ENCODE measurements around the gene SLC8A2. TPM values are rescaled to one million over a fixed set of nuclear protein-coding genes. Genes with fewer than 3 reads are reported as not detected.

The SLC8A2 gene
- total and polyA plus RNA-seq, 2 of the 8 experiments (the other 6 are each of a cell fraction or from before 2014, with no cell fraction given), result 7.3 to 12.4 TPM

- no peaks in the 10 kb centered on the region for H3K79me2 ChIP-seq (ENCODE audit: control insufficient read depth in 1 of 2, insufficient read depth in 2 of 2, low read length in 2 of 2)
- no peak overlapping the region for H4K91ac ChIP-seq (replicated peaks; ENCODE audit: insufficient read length, low read length)
- H3K9ac ChIP-seq (replicated peaks in 1 of 4; ENCODE audit: extremely low read depth in 1 of 4, low read depth in 3 of 4, low read length in 3 of 4), result no peak overlapping the region
- no peak overlapping the region for H2BK20ac ChIP-seq (ENCODE audit: low read length)
- no peak overlapping the region for H2BK12ac ChIP-seq (ENCODE audit: low read depth, low read length)
- peaks cover 5 to 12% of the 10 kb centered on the region in 2 experiments for H4K20me1 ChIP-seq (replicated peaks in 1 of 2; ENCODE audit: control insufficient read depth in 1 of 2, insufficient read depth in 2 of 2, low read length in 2 of 2)
- H3K18ac ChIP-seq (ENCODE audit: extremely low read depth, low read length), result no peak overlapping the region
- H3K23ac ChIP-seq (ENCODE audit: insufficient read length), result no peak overlapping the region
- H3K36me3 ChIP-seq (ENCODE audit: control insufficient read depth in 2 of 4, insufficient read depth in 4 of 4, low read length in 3 of 4), result no peaks in the 10 kb centered on the region
- H3K4me1 ChIP-seq (replicated peaks in 1 of 4; ENCODE audit: control insufficient read depth in 3 of 4, insufficient read depth in 4 of 4, low read length in 3 of 4), result peaks cover 6 to 36% (median 19%) of the 10 kb centered on the region in 4 experiments
- no peak overlapping the region for H3K14ac ChIP-seq (ENCODE audit: insufficient read length)
- no peaks in the 10 kb centered on the region for H3K79me1 ChIP-seq (ENCODE audit: low read depth, low read length)
- H4K8ac ChIP-seq (ENCODE audit: extremely low read depth, insufficient read depth, low read length), result no peak overlapping the region; the same call in 1 of the 2 replicates
- no peak overlapping the region for H2AK5ac ChIP-seq (ENCODE audit: low read depth, low read length)
- no peak overlapping the region for H3K56ac ChIP-seq (replicated peaks; ENCODE audit: insufficient read length, low read depth, low read length)
- no peak overlapping the region for H3K4ac ChIP-seq (replicated peaks; ENCODE audit: insufficient read length, low read depth, low read length)
- POLR2A ChIA-PET (ENCODE audit: partially characterized antibody), result interaction anchor here (1.2 to 1.7 kb wide), 4 partner anchors 8 to 144 kb away, joined by 3 to 7 read pairs (median 4); no protein-coding TSS in a partner anchor
- no peak overlapping the region for H2BK5ac ChIP-seq (ENCODE audit: low read depth, low read length)
- WGBS, 2 experiments (ENCODE audit: extremely low coverage in 1 of 2, insufficient coverage in 1 of 2, insufficient read length in 1 of 2, insufficient replicate concordance in 2 of 2, low coverage in 1 of 2, low lambda C conversion rate in 2 of 2, missing lambda C conversion rate in 1 of 2), result 5% methylated on average over 16 of the region's 19 CpGs; no CpG with 5 or more reads in 1 of the 2 experiments
- peaks cover 36% of the 10 kb centered on the region for H3K23me2 ChIP-seq (ENCODE audit: low read depth, low read length)
- DNase-seq (ENCODE audit: low read depth in 1 of 2, low spot score in 2 of 2) (no peak), FAIRE-seq (no peak)
- CTCF ChIA-PET (ENCODE audit: partially characterized antibody), result interaction anchor here (1.2 to 1.6 kb wide), 2 partner anchors 65 to 102 kb away, joined by 3 to 4 read pairs; partner anchors contain the start of gene KPTN
- H2BK15ac ChIP-seq (ENCODE audit: low read length), result no peak overlapping the region
- H3K4me2 ChIP-seq (ENCODE audit: insufficient read depth in 1 of 2, low read depth in 2 of 2, low read length in 2 of 2), result peak overlapping the region; percentile 92 to 96
- H3K4me3 ChIP-seq (ENCODE audit: extremely low read depth in 1 of 4, insufficient read depth in 2 of 4, low read depth in 3 of 4, low read length in 4 of 4), result peak overlapping the region; percentile 24 to 75 (median 36); a peak in 6 of 8 replicates
- H2AFZ ChIP-seq (ENCODE audit: low read length), result no peak overlapping the region
- H3K9me3 ChIP-seq (ENCODE audit: insufficient read depth in 2 of 2, low read depth in 1 of 2, low read length in 1 of 2), result no peaks in the 10 kb centered on the region
- no peak overlapping the region for H4K5ac ChIP-seq (ENCODE audit: insufficient read length, low read depth, low read length)
- H2BK120ac ChIP-seq (replicated peaks; ENCODE audit: low read depth, low read length), result no peak overlapping the region
- H3K27ac ChIP-seq (ENCODE audit: low read depth, low read length), result no peak overlapping the region
- H3K27me3 ChIP-seq (replicated peaks in 1 of 4; ENCODE audit: control insufficient read depth in 3 of 4, extremely low read depth in 1 of 4, insufficient read depth in 3 of 4, low read length in 3 of 4), result peaks cover 39 to 81% (median 77%) of the 10 kb centered on the region in 4 experiments
- TF ChIP-seq JUN (IDR thresholded peaks at IDR 0.05; ENCODE audit: low read depth, low read length), result no peak
- no peak for TF ChIP-seq POLR2A (IDR thresholded peaks at IDR 0.05; ENCODE audit: control extremely low read depth in 1 of 2, low read depth in 2 of 2, low read length in 2 of 2)
- no peak for TF ChIP-seq EZH2 (IDR thresholded peaks at IDR 0.05; ENCODE audit: low read depth, low read length, severe bottlenecking)
- no peak; the same call in none of the 2 replicates for TF ChIP-seq SUZ12 (IDR thresholded peaks at IDR 0.05; ENCODE audit: low read length)
- TF ChIP-seq, protein P1, sequence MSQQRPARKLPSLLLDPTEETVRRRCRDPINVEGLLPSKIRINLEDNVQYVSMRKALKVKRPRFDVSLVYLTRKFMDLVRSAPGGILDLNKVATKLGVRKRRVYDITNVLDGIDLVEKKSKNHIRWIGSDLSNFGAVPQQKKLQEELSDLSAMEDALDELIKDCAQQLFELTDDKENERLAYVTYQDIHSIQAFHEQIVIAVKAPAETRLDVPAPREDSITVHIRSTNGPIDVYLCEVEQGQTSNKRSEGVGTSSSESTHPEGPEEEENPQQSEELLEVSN (IDR thresholded peaks at IDR 0.05), result no peak
- no peak for TF ChIP-seq GTF2F1 (IDR thresholded peaks at IDR 0.05; ENCODE audit: borderline replicate concordance, low read depth, low read length)
- TF ChIP-seq POLR2AphosphoS5 (IDR thresholded peaks at IDR 0.05; ENCODE audit: low read depth, low read length), result no peak
- TF ChIP-seq, protein P2, sequence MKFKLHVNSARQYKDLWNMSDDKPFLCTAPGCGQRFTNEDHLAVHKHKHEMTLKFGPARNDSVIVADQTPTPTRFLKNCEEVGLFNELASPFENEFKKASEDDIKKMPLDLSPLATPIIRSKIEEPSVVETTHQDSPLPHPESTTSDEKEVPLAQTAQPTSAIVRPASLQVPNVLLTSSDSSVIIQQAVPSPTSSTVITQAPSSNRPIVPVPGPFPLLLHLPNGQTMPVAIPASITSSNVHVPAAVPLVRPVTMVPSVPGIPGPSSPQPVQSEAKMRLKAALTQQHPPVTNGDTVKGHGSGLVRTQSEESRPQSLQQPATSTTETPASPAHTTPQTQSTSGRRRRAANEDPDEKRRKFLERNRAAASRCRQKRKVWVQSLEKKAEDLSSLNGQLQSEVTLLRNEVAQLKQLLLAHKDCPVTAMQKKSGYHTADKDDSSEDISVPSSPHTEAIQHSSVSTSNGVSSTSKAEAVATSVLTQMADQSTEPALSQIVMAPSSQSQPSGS (IDR thresholded peaks at IDR 0.05; ENCODE audit: low read length), result no peak
- TF ChIP-seq FOSL1 (IDR thresholded peaks at IDR 0.05; ENCODE audit: insufficient read depth, low read depth, low read length), result no peak
- no peak for TF ChIP-seq CBX5 (IDR thresholded peaks at IDR 0.05; ENCODE audit: low read depth, low read length)
- no peak for TF ChIP-seq SIN3A (conservative IDR thresholded peaks at IDR 0.05 in 1 of 2, IDR thresholded peaks at IDR 0.05 in 1 of 2; ENCODE audit: low read depth in 1 of 2, low read length in 2 of 2)
Measured at GRCh38 chr19:47419789-47420188, 51.9 kb downstream of the SLC8A2 start.
